PFSK-1 (cell line): ENCODE results near the gene KRTAP10-1.

Source experiments
- FOXP2 ChIP-seq: optimal IDR thresholded peaks from 2 replicates; pipeline ENCODE3; 2011; ENCODE audit warnings: borderline replicate concordance, control low read depth, inconsistent platforms; ENCODE audit not compliant: insufficient read depth; ENCODE audit errors: extremely low read length, extremely low read depth
- POLR2AphosphoS5 ChIP-seq: IDR thresholded peaks from 2 replicates; pipeline ENCODE4 v1.6.1; 2012; ENCODE audit warnings: low read depth, mild to moderate bottlenecking, control low read depth, low read length, moderate library complexity
- REST ChIP-seq, 2 experiments: IDR thresholded peaks; 2 replicates each; pipeline versions ENCODE4 v1.6.1 to v1.8.0; 2011 to 2012; ENCODE audit warnings: low read depth in 2 of 2, low read length in 2 of 2, control low read depth in 1 of 2, inconsistent platforms in 1 of 2, mild to moderate bottlenecking in 1 of 2, moderate library complexity in 1 of 2; ENCODE audit not compliant: insufficient read depth in 1 of 2
- SIN3A ChIP-seq: IDR thresholded peaks from 2 replicates; pipeline ENCODE4 v1.6.1; 2012; ENCODE audit warnings: mild to moderate bottlenecking, low read length, moderate library complexity, borderline replicate concordance; ENCODE audit not compliant: insufficient read depth
- TAF1 ChIP-seq: IDR thresholded peaks from 2 replicates; pipeline ENCODE4 v1.6.1; 2012; ENCODE audit warnings: low read length, control low read depth, borderline replicate concordance; ENCODE audit not compliant: insufficient read depth

The KRTAP10-1 gene

GRCh38 chr21:44567481-44568171 lies 27.6 kb upstream of the KRTAP10-1 start:
- no peak for TF ChIP-seq REST (IDR thresholded peaks at IDR 0.05; ENCODE audit: insufficient read depth in 1 of 2, low read depth in 2 of 2, low read length in 2 of 2)
- no peak for TF ChIP-seq POLR2AphosphoS5
- no peak for TF ChIP-seq FOXP2
- no peak for TF ChIP-seq TAF1
- no peak for TF ChIP-seq SIN3A

GRCh38 chr21:44566403-44566802 lies 26.4 kb upstream of the KRTAP10-1 start:
- no peak for TF ChIP-seq TAF1
- no peak for TF ChIP-seq POLR2AphosphoS5
- TF ChIP-seq SIN3A = no peak
- TF ChIP-seq REST (IDR thresholded peaks at IDR 0.05; ENCODE audit: insufficient read depth in 1 of 2, low read depth in 2 of 2, low read length in 2 of 2) = no peak
- no peak for TF ChIP-seq FOXP2

- TF ChIP-seq FOXP2 = no peak
These were observed 25.0 kb upstream of the KRTAP10-1 start for GRCh38 chr21:44564886-44565598.

- TF ChIP-seq SIN3A = no peak
- TF ChIP-seq TAF1 = no peak
- no peak for TF ChIP-seq FOXP2
- TF ChIP-seq POLR2AphosphoS5 = no peak
- no peak for TF ChIP-seq REST (IDR thresholded peaks at IDR 0.05; ENCODE audit: insufficient read depth in 1 of 2, low read depth in 2 of 2, low read length in 2 of 2)
These were observed 24.1 kb upstream of the KRTAP10-1 start for GRCh38 chr21:44564099-44564498.

- TF ChIP-seq SIN3A (no peak), TAF1 (no peak), FOXP2 (no peak), POLR2AphosphoS5 (no peak), REST (IDR thresholded peaks at IDR 0.05; ENCODE audit: insufficient read depth in 1 of 2, low read depth in 2 of 2, low read length in 2 of 2) (no peak)
These were observed 18.7 kb upstream of the KRTAP10-1 start, which contains the start of gene KRTAP10-3 for GRCh38 chr21:44558695-44559094. KRTAP10-3 (minus strand) TSS chr21:44558795; CDS start chr21:44558715, 80 bp downstream.
